GM12891 (cell line): ENCODE data around the gene BCAN.

Source experiments
- PAX5 ChIP-seq: IDR thresholded peaks from 2 replicates; pipeline ENCODE4 v1.6.1; 2011; ENCODE audit warnings: low read length, moderate library complexity, mild to moderate bottlenecking; ENCODE audit not compliant: insufficient read depth, severe bottlenecking
- POLR2A ChIP-seq: IDR thresholded peaks from 2 replicates; pipeline ENCODE4 v1.6.1; 2011; ENCODE audit warnings: low read depth, low read length, control low read depth
- POLR2AphosphoS5 ChIP-seq: IDR thresholded peaks from 2 replicates; pipeline ENCODE4 v1.6.1; 2011; ENCODE audit warnings: low read depth, low read length, control low read depth
- POU2F2 ChIP-seq: IDR thresholded peaks from 2 replicates; pipeline ENCODE4 v1.6.1; 2011; ENCODE audit warnings: low read depth, mild to moderate bottlenecking, control low read depth, low read length, moderate library complexity
- SPI1 ChIP-seq: IDR thresholded peaks from 2 replicates; pipeline ENCODE4 v1.6.1; 2011; ENCODE audit warnings: low read depth, low read length, control low read depth
- TAF1 ChIP-seq: IDR thresholded peaks from 2 replicates; pipeline ENCODE4 v1.6.1; 2011; ENCODE audit warnings: low read depth, low read length, control low read depth

DNA sequence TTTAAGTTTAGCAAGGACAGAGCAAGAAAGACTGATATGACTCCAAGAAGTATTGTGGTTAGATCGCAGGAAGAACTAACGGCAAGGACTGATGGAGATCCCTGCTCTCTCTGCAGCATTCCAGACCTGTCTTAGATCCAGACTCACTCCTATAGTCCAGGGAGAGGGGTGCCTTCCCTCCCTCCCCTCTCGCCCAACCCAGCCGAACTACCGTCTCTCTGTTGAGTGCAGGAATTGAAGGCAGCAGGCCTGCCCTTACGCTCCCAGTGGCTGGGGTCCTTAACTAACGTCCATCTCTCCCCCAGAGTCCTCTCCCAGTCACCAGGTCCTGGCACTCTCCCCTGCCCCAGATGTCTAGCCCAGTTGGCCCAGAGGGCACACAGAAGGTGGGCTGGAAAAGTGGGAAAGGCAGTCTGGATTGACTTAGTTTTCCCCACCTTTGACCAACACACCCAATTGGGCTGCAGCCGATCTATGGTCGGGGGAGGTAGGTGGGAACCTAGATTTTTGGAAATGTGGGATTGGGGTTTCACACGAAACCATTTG is 62.3 kb downstream of the BCAN start:
- TF ChIP-seq POLR2A (no peak), SPI1 (no peak), POLR2AphosphoS5 (no peak), TAF1 (no peak), POU2F2 (no peak), PAX5 (no peak)
